T-helper 9 cell (primary cell): ENCODE measurements around the gene STARD3NL.
"Not testable (repeated sequence)": the region's sequence is repeated elsewhere in the genome, so short reads cannot be mapped to it uniquely, and the experiment has no call there.

Experiments used
- DNase-seq: peaks from one replicate; pipeline ENCODE4 v3.0.0-alpha.2; 2020

STARD3NL gene

DNA sequence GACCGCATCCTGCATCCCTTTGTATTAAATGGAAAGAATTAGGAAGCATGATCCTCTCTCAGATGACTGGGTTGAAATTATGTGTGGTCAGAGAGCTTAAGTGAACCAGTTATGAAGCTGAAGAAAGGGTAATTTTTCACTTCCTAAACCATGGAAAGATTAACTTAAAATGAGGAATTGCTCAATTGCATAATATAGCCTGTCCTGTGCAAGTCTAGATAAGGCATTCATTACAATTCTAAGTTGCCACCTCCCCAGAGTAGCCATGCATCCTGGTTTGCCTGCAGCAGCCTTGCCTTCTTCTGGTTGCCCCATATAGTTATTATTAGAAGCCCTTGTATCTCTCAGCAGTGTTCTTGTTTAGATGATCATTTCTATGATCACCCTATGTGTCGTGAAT lies 45.3 kb downstream of the STARD3NL start:
- no peak for DNase-seq

DNA sequence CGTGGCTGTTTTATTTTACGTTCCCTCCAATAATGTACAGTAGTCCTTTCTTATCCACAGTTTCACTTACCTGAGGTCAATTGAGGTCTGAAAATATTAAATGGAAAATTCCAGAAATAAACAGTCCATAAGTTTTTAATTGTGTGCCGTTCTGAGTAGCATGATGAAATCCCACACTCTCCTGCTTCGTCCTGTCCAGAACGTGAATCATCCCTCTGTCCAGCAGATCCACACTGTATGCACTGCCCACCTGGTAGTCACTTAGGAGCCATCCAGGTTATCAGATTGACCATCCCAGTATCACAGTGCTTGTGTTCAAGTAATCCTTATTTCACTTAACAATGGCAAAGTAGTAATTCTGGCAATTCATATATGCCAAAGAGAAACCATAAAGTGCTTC lies 46.3 kb downstream of the STARD3NL start:
- no peak for DNase-seq

- DNase-seq: no peak
Measured at GRCh38 chr7:38229386-38229785, 51.3 kb downstream of the STARD3NL start.

- no peak for DNase-seq
Measured at GRCh38 chr7:38229884-38230642, 52.0 kb downstream of the STARD3NL start.

- peak; percentile 52 for DNase-seq
Measured at GRCh38 chr7:38232502-38233366, 54.7 kb downstream of the STARD3NL start.

DNA sequence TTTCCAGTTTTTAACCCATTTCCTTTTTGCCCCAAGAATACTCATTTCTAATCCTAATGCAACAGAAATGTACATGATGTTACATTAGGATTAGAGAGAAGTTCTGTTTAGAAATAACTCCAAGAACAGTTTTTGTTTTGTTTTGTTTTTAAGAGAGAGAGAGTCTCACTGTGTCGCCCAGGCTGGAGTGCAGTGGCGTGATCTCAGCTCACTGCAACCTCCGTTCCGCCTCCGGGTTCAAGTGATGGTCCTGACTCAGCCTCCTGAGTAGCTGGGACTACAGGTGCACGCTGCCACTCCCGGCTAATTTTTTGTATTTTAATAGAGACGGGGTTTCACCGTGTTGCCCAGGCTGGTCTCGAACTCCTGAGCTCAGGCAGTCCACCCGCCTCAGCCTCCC lies 56.7 kb downstream of the STARD3NL start:
- DNase-seq: not testable (repeated sequence)

DNA sequence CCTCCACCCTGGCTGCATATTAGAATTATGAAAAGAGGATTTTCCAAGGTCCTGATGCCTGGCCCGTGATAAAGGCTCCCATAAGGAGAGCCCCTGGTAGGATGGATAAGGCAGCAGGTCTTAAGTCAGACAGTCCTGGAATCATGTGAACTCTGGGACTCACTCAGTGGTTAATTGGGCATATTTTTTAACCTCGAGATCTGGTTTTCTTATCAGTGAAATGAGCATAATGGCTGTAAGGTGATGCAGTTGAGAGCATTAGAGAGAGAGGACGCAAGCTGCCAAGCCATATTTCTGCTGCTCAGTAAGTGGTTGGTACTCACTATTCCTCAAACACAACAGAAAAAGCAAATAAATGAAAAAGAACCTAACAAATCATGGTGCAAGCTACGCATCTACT lies 57.6 kb downstream of the STARD3NL start:
- no peak for DNase-seq

DNA sequence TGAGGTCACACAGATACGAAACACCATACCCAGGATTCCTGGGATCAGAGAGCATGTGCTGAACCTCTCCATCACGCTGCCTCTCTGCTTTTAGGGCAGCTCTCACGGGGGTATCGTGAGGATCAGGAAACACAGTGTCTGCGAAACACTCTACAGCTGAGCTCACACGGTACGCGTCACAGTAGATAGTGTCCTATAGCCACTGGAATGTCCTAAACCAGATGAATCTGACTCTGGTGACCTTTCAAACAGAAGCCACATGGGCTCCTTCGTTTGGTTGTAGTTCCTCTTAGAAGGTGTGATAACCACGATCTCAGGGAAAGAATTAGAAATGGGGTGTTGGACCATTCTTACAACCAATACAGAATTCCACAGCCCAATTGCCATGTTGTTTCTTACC lies 61.1 kb downstream of the STARD3NL start:
- DNase-seq: not testable (repeated sequence)

DNA sequence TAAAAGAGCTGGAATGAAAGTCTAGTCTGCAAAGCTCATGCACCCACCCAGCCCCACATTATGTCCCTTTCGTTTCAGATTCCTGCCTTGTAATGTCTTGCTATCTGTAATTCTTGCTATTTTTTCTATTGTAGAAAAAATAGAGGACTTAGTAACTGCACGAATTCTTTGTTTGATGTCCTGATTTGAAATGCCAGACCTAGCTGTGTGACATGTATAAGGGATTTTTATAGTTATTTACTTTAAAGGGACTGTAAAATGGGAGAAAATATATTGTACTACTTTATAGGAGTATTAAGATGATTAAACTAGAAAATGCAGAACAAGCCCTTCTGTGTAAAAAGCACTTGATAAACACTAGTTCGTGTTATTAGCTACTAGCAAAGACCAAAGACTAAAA lies 63.0 kb downstream of the STARD3NL start:
- DNase-seq: no peak

GRCh38 chr7:38242814-38243213 lies 64.8 kb downstream of the STARD3NL start:
- no peak for DNase-seq

GRCh38 chr7:38243345-38243744 lies 65.3 kb downstream of the STARD3NL start:
- DNase-seq: not testable (repeated sequence)

DNA sequence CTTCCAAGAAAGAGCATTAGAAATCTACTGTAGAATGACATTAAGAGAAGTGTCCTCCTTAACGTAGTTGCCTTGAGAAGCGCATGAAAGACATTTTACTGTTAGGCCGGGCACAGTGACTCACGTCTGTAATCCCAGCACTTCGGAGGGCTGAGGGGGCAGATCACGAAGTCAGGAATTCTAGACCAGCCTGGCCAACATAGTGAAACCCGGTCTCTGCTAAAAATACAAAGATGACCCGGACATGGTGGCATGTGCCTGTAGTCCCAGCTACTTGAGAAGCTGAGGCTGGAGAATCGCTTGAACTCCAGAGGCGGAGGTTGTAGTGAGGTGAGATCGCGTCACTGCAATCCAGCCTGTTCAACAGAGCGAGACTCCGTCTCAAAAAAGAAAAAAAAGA lies 66.5 kb downstream of the STARD3NL start:
- no peak for DNase-seq

DNA sequence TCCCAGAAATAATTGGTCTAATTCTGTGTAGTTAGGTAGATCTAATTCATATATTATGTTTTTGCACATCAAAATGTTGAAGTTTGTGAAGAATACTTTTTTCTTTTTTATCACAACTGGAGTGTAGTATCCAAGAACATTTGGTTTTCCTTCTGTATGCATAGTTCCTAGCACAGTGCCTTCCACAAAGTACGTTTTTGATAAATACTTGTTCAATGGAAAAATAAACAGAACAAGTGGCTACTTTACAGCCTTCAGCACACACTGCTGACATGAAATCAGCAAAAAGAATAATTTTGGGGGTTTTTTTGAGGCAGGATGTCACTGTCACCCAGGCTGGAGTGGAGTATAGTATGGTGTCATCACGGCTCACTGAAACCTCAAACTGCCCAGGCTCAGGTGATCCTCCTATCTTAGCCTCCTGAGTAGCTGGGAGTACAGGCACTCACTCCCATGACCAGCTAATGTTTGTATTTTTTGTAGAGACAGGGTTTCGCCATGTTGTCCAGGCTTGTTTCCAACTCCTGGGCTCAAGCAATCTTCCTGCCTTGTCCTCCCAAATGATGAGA lies 67.4 kb downstream of the STARD3NL start:
- DNase-seq: no peak

DNA sequence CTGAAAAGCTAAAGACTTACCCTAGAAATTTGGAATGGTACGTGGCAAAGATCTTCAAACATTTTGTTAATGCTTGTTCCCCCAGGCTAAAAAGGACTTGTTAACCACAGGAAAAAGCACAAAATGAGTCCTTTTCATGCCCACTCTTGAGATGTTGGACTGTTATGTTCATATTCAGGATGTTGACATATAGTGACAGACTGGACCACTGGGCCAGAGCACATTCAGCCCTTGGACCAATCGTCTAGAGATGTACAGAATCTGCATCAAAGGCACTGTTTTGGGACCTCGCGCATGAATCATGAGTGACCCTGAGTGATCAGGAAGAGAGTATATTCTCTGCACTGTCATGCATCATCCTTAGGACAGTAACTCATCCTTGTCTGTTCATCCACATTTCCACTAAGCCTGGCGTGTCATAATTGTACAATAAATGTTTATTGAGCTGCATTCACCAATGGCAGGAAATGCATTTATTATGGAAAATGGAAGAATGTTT lies 70.1 kb downstream of the STARD3NL start:
- DNase-seq: no peak

GRCh38 chr7:38249849-38250248 lies 71.8 kb downstream of the STARD3NL start:
- DNase-seq: not testable (repeated sequence)

GRCh38 chr7:38257350-38257677 lies 79.3 kb downstream of the STARD3NL start:
- no peak for DNase-seq

- not testable (repeated sequence) for DNase-seq
Measured at GRCh38 chr7:38259157-38259556, 81.1 kb downstream of the STARD3NL start.

DNA sequence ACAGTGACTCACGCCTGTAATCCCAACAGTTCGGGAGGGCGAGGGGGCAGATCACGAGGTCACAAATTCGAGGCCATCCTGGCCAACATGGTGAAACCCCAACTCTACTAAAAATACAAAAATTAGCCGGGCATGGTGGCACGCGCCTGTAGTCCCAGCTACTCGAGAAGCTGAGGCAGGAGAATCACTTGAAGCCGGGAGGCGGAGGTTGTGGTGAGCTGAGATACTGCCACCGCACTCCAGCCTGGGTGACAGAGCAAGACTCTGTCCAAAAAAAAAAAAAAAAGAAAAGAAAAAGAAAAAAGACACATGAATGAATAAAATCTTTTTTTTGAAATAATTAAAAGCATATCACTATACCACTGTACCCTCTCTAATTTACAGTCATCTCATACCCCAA lies 83.6 kb downstream of the STARD3NL start:
- not testable (repeated sequence) for DNase-seq

- not testable (repeated sequence) for DNase-seq
Measured at GRCh38 chr7:38262026-38262425, 84.0 kb downstream of the STARD3NL start.

- no peak for DNase-seq
Measured at GRCh38 chr7:38262545-38262944, 84.5 kb downstream of the STARD3NL start.

GRCh38 chr7:38263274-38263673 lies 85.2 kb downstream of the STARD3NL start:
- DNase-seq: not testable (repeated sequence)

DNA sequence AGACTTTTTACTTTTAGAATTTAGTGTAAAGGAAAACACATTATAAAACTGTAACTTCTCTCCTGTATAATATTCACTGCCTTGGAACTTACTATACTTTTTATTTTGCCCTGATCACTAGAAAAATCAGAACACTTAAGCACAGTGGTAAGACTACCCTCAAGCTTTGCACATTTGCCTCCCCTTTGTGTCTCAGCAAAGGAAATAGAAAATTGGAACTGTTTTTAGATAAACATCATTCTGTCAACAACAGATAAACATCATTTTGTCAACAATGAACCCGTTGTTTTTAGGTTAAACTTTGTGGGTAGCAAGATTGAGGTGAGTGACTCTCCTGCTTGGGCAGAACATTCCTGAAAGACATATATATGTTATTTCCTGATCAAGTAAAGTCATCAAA lies 86.6 kb downstream of the STARD3NL start:
- DNase-seq: not testable (repeated sequence)

DNA sequence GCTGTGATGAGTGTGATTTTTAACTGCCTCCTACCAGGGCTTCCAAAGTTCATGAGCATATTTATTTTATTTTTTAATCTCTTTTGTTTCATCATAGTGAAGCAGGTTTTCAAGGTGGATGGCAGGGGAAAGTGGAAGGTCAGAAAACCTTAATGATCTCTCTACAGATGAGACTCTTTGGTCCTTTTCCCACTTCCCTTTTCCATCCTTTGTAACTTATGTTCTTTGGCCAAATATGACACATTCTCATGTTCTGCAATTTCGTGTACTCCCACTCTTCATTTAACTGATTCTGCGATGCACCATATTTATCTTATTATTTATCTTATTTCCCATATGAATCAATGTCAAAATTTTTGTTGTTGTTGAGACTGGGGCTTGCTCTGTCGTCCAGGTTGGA lies 87.9 kb downstream of the STARD3NL start:
- DNase-seq: not testable (repeated sequence)
